Measurements from ENCODE around the gene ALOX12B. TPM values are rescaled to one million over a fixed set of nuclear protein-coding genes. Genes with fewer than 3 reads are reported as not detected.
A peak's percentile ranks its signal among the peaks of the same experiment; 100 is the strongest.

Gene ALOX12B
- total RNA-seq, 4 donors from 2014 or later, result not detected

DNA sequence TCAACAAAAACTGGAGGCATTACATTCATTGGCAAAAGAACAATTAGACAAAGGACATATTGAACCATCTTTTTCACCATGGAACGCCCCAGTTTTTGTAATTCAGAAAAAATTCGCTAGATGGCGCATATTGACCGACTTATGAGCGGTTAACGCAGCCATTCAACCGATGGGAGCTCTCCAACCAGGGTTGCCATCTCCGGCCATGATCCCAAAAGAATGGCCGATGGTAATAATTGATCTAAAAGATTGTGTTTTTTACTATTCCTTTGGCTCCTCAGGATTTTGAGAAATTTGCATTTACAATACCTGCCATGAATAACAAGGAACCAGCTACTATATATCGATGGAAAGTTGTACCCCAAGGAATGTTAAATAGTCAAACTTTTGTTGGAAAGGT is 27.2 kb downstream of the ALOX12B start:
- Histone ChIP-seq H3K4me3 (replicated peaks in 1 of 3) (no peak overlapping the region), H3K27ac (no peak overlapping the region), H3K27me3 (peaks cover 24% of the 10 kb centered on the region), H3K36me3 (no peaks in the 10 kb centered on the region), H3K9me3 (no peaks in the 10 kb centered on the region), H3K4me1 (peaks cover 0 to 9% of the 10 kb centered on the region in 2 donors)
- no peak for TF ChIP-seq POLR2A (IDR thresholded peaks at IDR 0.05)
- TF ChIP-seq, protein P1, sequence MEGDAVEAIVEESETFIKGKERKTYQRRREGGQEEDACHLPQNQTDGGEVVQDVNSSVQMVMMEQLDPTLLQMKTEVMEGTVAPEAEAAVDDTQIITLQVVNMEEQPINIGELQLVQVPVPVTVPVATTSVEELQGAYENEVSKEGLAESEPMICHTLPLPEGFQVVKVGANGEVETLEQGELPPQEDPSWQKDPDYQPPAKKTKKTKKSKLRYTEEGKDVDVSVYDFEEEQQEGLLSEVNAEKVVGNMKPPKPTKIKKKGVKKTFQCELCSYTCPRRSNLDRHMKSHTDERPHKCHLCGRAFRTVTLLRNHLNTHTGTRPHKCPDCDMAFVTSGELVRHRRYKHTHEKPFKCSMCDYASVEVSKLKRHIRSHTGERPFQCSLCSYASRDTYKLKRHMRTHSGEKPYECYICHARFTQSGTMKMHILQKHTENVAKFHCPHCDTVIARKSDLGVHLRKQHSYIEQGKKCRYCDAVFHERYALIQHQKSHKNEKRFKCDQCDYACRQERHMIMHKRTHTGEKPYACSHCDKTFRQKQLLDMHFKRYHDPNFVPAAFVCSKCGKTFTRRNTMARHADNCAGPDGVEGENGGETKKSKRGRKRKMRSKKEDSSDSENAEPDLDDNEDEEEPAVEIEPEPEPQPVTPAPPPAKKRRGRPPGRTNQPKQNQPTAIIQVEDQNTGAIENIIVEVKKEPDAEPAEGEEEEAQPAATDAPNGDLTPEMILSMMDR (IDR thresholded peaks at IDR 0.05), result peak; percentile 62 to 81 (median 68)
- WGBS, 2 donors, result 6 to 7% methylated on average over 10 of the region's 10 CpGs
- DNase-seq, result peak; percentile 51 to 53
- intact Hi-C loops (cut with DNase I), result loop anchor here (5.0 kb wide), 1 partner anchor 57 kb away; the partner anchor contains the start of gene ALOXE3

DNA sequence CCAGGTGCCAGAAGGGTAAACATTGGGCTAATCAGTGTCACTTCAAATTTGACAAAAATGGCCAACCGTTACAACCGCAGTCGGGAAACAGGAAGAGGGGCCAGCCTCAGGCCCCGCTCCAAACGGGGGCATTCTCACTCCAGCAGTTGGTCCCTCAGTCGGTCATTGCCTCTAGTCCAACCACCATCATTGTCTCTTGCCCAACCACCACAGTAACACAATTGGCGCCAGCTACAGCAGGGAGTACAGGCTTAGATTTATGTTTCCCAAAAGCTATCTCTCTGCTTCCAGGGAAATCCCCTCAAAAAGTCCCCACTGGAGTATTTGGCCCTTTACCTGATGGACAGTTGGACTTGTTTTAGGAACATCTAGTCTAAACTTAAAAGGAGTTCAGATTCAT is 28.4 kb downstream of the ALOX12B start:
- Histone ChIP-seq H3K27me3 (peaks cover 24% of the 10 kb centered on the region), H3K36me3 (no peaks in the 10 kb centered on the region), H3K4me1 (peaks cover 0 to 9% of the 10 kb centered on the region in 2 donors), H3K9me3 (no peaks in the 10 kb centered on the region), H3K4me3 (replicated peaks in 1 of 3) (no peak overlapping the region), H3K27ac (no peak overlapping the region)
- intact Hi-C loops (cut with DNase I), result no loop called here
- TF ChIP-seq, protein P1 (IDR thresholded peaks at IDR 0.05), result no peak
- no peak for TF ChIP-seq POLR2A (IDR thresholded peaks at IDR 0.05)
- no peak for DNase-seq
- WGBS, 2 donors, result 23 to 44% methylated on average over 7 of the region's 7 CpGs

DNA sequence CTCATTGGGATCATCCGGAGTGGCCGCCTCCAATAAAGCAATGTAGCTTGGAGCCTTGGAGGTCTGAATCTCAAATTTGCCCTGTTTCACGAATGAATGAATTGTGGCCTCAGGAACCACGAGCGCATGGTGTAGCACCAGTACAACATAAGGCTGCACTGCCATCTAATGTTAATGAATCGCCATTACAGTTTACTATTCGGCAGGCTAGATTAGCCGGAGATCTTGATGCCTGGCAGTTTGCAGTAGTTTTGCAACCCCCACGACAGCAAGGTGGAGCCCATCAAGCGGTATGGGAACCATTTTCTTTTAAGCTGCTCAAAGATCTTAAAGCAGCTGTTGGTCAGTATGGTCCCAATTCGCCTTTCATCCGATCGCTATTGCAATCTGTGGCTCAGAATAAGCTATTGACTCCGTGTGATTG is 29.8 kb downstream of the ALOX12B start:
- H3K4me1 ChIP-seq, result peaks cover 0 to 9% of the 10 kb centered on the region in 2 donors
- H3K27me3 ChIP-seq, result peaks cover 18% of the 10 kb centered on the region
- intact Hi-C loops (cut with DNase I), result no loop called here
- H3K4me3 ChIP-seq (replicated peaks in 1 of 3), result no peak overlapping the region
- WGBS, 2 donors, result 5 to 9% methylated on average over 13 to 14 of the region's 14 CpGs
- DNase-seq, result peak; percentile 41 to 49
- no peak for TF ChIP-seq POLR2A (IDR thresholded peaks at IDR 0.05)
- TF ChIP-seq, protein P1 (IDR thresholded peaks at IDR 0.05), result peak; percentile 45 to 87 (median 80)
- H3K36me3 ChIP-seq, result no peaks in the 10 kb centered on the region
- no peaks in the 10 kb centered on the region for H3K9me3 ChIP-seq
- no peak overlapping the region for H3K27ac ChIP-seq

DNA sequence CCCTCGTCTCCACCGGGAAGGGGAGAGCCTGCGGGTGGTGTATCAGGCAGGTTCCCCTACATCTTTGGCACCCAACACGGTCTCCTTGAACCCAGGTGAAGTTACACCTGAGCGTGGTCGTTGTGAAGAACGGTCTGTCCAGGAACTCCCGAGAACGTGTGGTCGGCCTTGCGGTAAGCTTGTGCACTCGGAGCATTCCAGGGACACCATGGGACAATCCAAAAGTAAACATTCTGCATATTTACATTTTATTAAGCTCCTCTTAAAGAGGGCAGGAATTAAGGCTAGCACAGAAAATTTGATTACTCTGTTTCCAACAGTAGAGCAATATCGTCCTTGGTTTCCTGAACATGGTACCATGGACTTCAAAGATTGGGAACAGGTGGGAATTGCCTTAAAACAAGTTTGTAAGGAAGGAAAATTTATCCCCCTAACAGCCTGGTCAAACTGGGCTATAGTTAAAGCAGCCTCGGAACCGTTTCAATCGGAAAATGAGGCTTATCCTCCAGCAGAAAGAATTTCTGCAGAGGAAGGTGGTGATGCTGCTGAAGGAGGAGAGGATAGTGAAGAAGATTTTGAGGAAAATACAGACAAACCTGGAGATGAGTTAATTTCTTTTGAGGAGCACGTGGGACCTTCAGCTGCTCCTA is 30.4 kb downstream of the ALOX12B start:
- H3K27me3 ChIP-seq, result peaks cover 12% of the 10 kb centered on the region
- H3K9me3 ChIP-seq, result no peaks in the 10 kb centered on the region
- H3K36me3 ChIP-seq, result no peaks in the 10 kb centered on the region
- WGBS, 2 donors, result 63 to 64% methylated on average over 17 of the region's 17 CpGs
- intact Hi-C loops (cut with DNase I), result no loop called here
- no peak overlapping the region for H3K4me3 ChIP-seq (replicated peaks in 1 of 3)
- H3K27ac ChIP-seq, result no peak overlapping the region
- no peak for DNase-seq
- H3K4me1 ChIP-seq, result peaks cover 0 to 9% of the 10 kb centered on the region in 2 donors
- TF ChIP-seq POLR2A (IDR thresholded peaks at IDR 0.05), result no peak
- TF ChIP-seq, protein P1 (IDR thresholded peaks at IDR 0.05), result no peak

DNA sequence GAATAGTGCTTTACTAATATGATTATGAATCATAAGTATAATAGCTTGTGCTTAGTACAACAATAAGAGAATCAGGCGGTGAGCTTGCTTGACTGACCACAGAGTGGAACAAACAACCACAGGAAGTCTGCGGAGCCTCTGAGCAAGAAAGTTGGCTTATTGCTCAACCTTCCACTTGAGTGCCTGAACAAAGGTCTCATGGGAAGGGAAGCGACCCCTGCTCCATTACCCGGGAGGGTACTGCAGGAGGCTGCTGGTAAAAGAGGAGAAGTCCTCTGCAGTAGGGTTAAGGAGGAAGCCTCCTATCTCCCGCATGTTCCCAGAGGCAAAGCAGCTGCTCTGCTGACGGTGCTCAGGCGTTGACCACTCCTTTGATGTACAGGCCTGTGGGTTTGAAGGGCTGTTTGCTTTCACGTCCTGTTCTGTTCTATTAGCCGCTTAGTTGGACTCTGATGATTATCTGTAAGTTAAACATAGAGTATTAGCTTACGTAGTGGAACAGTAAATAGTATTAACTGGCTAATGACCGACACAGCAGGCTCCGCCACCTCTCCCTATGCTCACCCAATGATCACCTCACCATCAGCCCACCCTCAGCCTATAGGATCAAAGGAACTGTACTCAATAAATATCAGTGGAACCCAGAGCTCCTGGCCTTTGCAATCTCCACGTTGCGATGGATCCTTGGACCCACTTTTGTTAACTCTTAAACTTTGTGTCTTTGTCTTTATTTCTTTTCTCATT is 31.1 kb downstream of the ALOX12B start:
- intact Hi-C loops (cut with DNase I), result no loop called here
- no peaks in the 10 kb centered on the region for H3K36me3 ChIP-seq
- no peaks in the 10 kb centered on the region for H3K9me3 ChIP-seq
- H3K4me3 ChIP-seq (replicated peaks in 1 of 3), result no peak overlapping the region
- peaks cover 0 to 9% of the 10 kb centered on the region in 2 donors for H3K4me1 ChIP-seq
- H3K27me3 ChIP-seq, result peaks cover 10% of the 10 kb centered on the region
- 42 to 43% methylated on average over 14 of the region's 14 CpGs for WGBS, 2 donors
- TF ChIP-seq POLR2A (IDR thresholded peaks at IDR 0.05), result no peak
- TF ChIP-seq, protein P1 (IDR thresholded peaks at IDR 0.05), result no peak
- no peak overlapping the region for H3K27ac ChIP-seq
- DNase-seq, result peak; percentile 31 to 34

Measured in thyroid gland (tissue), 4 donors.